Endothelial cell of umbilical vein (primary cell): ENCODE measurements around the gene MACROD2.

Source experiments
- FOS ChIP-seq: IDR thresholded peaks from 2 replicates; pipeline ENCODE4 v1.6.1; 2011; ENCODE audit warnings: mild to moderate bottlenecking, low read length, moderate library complexity, borderline replicate concordance; ENCODE audit not compliant: insufficient read depth
- JUN ChIP-seq: IDR thresholded peaks from 2 replicates; pipeline ENCODE4 v1.6.1; 2011; ENCODE audit warnings: borderline replicate concordance, low read depth; ENCODE audit not compliant: insufficient read length, insufficient read depth
- MYC ChIP-seq: IDR thresholded peaks from one replicate; pipeline ENCODE4 v1.6.1; 2011; ENCODE audit warnings: mild to moderate bottlenecking, low read depth, low read length
- POLR2A ChIP-seq: IDR thresholded peaks from 2 replicates; pipeline ENCODE4 v1.6.1; 2012; ENCODE audit warnings: low read depth, mild to moderate bottlenecking, control low read depth, low read length
- POLR2AphosphoS5 ChIP-seq: IDR thresholded peaks from 2 replicates; pipeline ENCODE4 v1.6.1; 2012; ENCODE audit warnings: low read depth, mild to moderate bottlenecking, control low read depth, low read length, moderate library complexity; ENCODE audit not compliant: insufficient read depth
- TF ChIP-seq, protein P1 (sequence below), 2 donors: IDR thresholded peaks; 1 replicate in 1 of 2; 2 replicates in 1 of 2; pipeline ENCODE4 v1.5.1; 2011; ENCODE audit warnings: low read length in 2 of 2, mild to moderate bottlenecking in 2 of 2, moderate library complexity in 2 of 2, control low read depth in 1 of 2, inconsistent platforms in 1 of 2, low read depth in 1 of 2; ENCODE audit not compliant: insufficient read depth in 1 of 2; ENCODE audit errors: extremely low read depth in 1 of 2
- TF ChIP-seq, protein P2 (sequence below): IDR thresholded peaks from 2 replicates; pipeline ENCODE4 v1.6.1; 2011; ENCODE audit not compliant: insufficient read depth, insufficient read length

DNA sequence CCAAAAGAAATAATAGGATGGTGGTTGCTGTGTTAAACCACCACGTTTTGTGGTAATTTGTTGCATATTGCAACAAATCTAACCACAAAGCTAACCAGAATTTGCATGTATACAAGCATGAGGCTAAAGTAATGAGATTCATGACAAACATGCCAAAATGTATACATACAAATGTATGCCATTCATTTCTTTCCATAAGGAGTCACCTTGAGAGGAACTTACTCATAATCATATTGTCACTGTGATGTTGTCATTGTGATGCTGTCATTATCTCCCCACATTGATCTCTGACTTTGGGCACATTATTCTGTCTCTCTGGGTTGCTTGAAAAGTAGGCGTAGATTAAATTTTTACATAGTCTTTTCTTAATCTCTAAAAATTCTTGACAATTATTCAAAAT lies 1228.9 kb downstream of the MACROD2 start:
- TF ChIP-seq, protein P1, sequence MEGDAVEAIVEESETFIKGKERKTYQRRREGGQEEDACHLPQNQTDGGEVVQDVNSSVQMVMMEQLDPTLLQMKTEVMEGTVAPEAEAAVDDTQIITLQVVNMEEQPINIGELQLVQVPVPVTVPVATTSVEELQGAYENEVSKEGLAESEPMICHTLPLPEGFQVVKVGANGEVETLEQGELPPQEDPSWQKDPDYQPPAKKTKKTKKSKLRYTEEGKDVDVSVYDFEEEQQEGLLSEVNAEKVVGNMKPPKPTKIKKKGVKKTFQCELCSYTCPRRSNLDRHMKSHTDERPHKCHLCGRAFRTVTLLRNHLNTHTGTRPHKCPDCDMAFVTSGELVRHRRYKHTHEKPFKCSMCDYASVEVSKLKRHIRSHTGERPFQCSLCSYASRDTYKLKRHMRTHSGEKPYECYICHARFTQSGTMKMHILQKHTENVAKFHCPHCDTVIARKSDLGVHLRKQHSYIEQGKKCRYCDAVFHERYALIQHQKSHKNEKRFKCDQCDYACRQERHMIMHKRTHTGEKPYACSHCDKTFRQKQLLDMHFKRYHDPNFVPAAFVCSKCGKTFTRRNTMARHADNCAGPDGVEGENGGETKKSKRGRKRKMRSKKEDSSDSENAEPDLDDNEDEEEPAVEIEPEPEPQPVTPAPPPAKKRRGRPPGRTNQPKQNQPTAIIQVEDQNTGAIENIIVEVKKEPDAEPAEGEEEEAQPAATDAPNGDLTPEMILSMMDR (IDR thresholded peaks at IDR 0.05; ENCODE audit: extremely low read depth in 1 of 2, insufficient read depth in 1 of 2, low read depth in 1 of 2, low read length in 2 of 2), result no peak
- TF ChIP-seq POLR2AphosphoS5, result no peak
- TF ChIP-seq, protein P2, sequence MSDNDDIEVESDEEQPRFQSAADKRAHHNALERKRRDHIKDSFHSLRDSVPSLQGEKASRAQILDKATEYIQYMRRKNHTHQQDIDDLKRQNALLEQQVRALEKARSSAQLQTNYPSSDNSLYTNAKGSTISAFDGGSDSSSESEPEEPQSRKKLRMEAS, result no peak
- no peak for TF ChIP-seq POLR2A
- TF ChIP-seq JUN, result no peak
- no peak for TF ChIP-seq MYC
- no peak for TF ChIP-seq FOS
